ENCODE measurements around the gene ALDH1L1. TPM values are rescaled to one million over a fixed set of nuclear protein-coding genes. Genes with fewer than 3 reads are reported as not detected.

The ALDH1L1 gene
- total RNA-seq, result under 1 TPM; 0.21 to 0.48 TPM

DNA sequence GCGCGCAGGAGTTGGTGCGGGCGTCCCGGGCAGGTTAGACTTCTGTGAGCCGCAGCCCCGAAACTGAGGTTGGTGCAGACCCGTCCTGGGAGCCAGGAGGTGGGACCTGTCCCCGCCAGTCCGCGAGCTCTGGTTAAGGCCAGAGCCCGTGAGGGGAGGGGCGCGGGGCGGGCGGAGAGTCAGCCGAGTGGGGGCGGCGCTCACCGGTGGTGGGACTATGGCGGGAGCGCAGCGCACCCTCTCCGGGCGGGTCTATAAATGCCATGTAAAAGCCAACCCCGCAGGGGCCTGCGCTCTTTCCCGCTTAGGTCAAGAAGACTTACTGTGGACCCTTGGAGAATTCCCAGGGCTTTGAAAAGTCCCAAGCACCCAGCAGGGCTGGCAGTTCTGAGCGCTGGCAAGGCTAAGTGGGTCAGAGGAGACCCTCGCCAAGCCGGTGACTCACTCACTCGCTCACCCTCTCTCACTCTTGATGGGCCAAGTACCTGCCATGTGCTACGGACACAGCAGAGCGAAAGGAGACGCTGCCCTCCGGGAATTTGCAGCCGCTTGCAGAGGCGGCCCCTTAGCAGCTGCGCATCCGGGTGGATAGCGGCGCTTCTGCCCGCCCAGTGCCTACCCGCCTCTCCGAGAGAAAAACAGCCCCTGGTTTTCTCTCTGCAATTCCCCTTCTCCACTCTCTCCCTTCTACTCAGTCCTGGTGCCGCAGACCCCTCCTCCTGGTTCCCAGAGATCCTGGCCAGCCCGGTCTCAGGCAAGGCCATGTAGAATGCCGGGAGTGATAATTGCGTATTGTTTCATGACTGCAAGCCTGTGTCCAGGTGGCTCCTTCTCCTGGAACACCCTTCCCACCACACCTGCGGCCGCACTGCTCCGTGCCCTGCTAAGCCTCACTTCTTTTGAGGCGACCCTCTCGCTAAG is at the start of gene ALDH1L1:
Gene ALDH1L1 (minus strand): TSS at position 110 of the 921 bp plus-strand sequence. CDS start 19,607 bp downstream, outside the sequence.
- no peaks in the 10 kb centered on the region for H3K9me3 Mint-ChIP-seq
- peak within 1 kb of the TSS; percentile 10 to 31 for H3K4me3 Mint-ChIP-seq
- no peaks in the 10 kb centered on the region for H3K36me3 Mint-ChIP-seq (ENCODE audit: insufficient read depth in 2 of 2)
- H3K4me1 Mint-ChIP-seq (ENCODE audit: low read depth), result no peaks in the 10 kb centered on the region
- ATAC-seq (replicated peaks in 1 of 2) (no peak), DNase-seq (no peak)
- H3K27me3 Mint-ChIP-seq (ENCODE audit: low read depth), result peaks cover 41% of the 10 kb centered on the region
- H3K27ac Mint-ChIP-seq, result no peak within 1 kb of the TSS

DNA sequence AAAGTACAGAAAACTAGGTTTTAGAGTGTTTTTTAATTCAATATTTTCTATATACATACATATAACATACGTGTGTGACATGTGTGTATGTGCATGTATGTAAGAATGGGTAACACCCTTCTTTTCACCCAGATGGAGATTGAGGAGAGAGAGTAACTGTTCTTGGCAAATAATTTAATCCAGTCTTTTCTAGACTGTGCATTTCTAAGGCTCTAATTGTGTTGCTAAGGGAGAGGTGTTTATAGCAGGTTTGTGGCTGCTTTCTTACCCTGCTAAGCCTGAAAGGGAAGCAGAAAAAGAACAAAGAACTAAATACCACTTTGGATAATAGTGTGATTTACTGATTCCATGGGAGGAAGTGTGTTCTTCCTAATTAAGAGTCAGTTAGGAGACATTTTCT is 46.0 kb upstream of the ALDH1L1 start:
- no peaks in the 10 kb centered on the region for H3K9me3 Mint-ChIP-seq
- H3K27me3 Mint-ChIP-seq (ENCODE audit: low read depth), result peaks cover 15% of the 10 kb centered on the region
- no peaks in the 10 kb centered on the region for H3K4me1 Mint-ChIP-seq (ENCODE audit: low read depth)
- H3K4me3 Mint-ChIP-seq, result no peak overlapping the region
- no peak overlapping the region for H3K27ac Mint-ChIP-seq
- no peaks in the 10 kb centered on the region for H3K36me3 Mint-ChIP-seq (ENCODE audit: insufficient read depth in 2 of 2)
- DNase-seq, result no peak
- no peak for ATAC-seq (replicated peaks in 1 of 2)

DNA sequence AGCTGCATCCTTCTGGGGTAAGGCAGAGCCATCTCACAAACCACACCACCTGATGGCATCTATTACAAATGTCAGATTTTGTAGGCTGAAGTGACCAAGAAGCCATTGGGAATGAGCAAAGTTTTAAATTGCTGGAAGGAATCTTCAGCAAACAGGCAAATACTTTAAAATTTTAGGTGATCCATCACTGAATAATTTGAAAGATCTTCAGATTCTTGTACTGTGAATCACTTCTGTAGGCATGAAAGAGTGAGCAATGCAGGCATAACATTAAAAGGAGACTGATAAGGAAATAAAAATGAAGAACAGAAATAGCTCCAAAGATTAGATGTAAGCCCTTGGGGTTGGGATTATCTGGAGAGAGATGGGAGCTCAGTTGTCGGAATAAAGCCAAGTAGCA is 36.0 kb upstream of the ALDH1L1 start:
- ATAC-seq (replicated peaks in 1 of 2) (no peak), DNase-seq (no peak)
- Mint-ChIP-seq H3K9me3 (no peaks in the 10 kb centered on the region), H3K27ac (no peak overlapping the region), H3K36me3 (ENCODE audit: insufficient read depth in 2 of 2) (no peaks in the 10 kb centered on the region), H3K4me3 (no peak overlapping the region), H3K27me3 (ENCODE audit: low read depth) (peaks cover 52% of the 10 kb centered on the region), H3K4me1 (ENCODE audit: low read depth) (no peaks in the 10 kb centered on the region)

DNA sequence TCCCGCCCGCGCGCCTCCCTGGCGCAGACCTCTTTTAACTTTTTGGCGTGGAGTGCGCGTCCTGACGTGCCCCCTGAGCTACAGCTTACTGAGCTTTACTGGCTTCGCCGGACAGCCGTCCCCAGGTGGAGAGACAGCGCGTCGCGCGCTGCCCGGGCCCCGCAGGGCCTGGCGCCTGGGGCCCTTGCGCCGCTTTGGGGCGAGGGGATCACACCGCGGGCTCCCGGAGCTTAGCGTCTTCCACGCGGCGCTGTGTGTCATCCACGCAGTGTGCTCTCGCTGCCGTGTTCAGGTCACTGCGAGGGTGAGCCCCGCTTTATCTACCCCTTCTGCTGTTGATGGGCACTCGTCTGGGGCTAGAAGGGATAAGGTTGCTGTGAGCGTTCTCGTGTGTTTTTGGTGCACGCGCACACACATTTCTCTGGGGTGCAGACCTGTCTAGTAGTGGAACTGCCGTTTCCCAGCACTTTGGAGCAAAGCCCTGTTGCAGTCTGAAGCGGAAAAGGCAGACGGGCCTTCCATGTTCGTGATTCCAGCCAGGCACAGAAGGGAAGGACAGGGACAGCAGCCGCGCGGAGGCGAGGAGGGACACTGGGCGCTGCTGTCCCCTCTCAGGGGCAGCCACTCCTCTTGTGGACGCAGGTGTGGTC is 33.1 kb upstream of the ALDH1L1 start:
- H3K4me3 Mint-ChIP-seq, result peak overlapping the region; percentile 18 to 22
- DNase-seq (no peak), ATAC-seq (replicated peaks in 1 of 2) (peak in 1 of 2 donors; percentile 11)
- no peaks in the 10 kb centered on the region for H3K36me3 Mint-ChIP-seq (ENCODE audit: insufficient read depth in 2 of 2)
- H3K27me3 Mint-ChIP-seq (ENCODE audit: low read depth), result peaks cover 65% of the 10 kb centered on the region
- H3K27ac Mint-ChIP-seq, result no peak overlapping the region
- no peaks in the 10 kb centered on the region for H3K9me3 Mint-ChIP-seq
- H3K4me1 Mint-ChIP-seq (ENCODE audit: low read depth), result no peaks in the 10 kb centered on the region

DNA sequence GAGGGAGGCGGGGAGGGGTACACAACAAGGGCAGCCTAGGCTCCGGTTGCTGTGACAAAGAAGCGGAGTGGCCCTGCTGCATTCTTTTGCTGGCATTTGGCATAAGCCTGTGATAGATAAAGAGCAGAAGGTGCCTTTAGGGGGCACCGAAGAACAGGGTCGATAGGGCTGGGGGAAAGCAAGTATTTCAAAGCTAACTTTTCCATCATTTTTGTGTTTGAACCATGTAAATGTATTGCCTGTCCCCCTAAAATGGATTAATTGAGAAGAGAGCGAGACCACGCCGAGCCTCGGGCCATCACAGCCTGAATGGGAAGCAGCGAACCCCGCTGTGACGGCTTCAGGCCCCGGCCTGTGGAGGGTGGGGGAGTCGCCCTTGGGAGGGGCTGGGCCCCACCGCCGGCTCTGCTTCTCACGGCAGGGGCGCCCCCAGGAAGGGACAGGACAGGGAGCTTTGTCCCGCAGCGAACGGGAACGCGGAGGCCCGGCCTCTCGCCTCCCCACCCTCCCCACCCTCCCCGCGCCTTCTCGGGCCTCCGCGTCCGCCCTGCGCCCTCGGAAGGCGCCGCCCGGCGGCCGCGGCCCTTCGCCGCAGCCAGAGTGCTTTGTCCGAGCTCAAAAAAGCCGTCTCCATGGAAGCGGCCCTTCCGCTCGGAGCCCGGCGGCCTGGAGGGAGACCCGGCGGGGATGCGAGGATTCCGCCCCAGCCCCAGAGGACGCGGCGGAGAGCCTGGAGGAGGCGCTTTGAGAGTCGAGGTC is 32.4 kb upstream of the ALDH1L1 start:
- Mint-ChIP-seq H3K27me3 (ENCODE audit: low read depth) (peaks cover 65% of the 10 kb centered on the region), H3K4me1 (ENCODE audit: low read depth) (no peaks in the 10 kb centered on the region), H3K36me3 (ENCODE audit: insufficient read depth in 2 of 2) (no peaks in the 10 kb centered on the region), H3K4me3 (peak overlapping the region; percentile 70 to 84), H3K27ac (no peak overlapping the region), H3K9me3 (no peaks in the 10 kb centered on the region)
- ATAC-seq (replicated peaks in 1 of 2), result peak; percentile 32 to 49
- no peak for DNase-seq

DNA sequence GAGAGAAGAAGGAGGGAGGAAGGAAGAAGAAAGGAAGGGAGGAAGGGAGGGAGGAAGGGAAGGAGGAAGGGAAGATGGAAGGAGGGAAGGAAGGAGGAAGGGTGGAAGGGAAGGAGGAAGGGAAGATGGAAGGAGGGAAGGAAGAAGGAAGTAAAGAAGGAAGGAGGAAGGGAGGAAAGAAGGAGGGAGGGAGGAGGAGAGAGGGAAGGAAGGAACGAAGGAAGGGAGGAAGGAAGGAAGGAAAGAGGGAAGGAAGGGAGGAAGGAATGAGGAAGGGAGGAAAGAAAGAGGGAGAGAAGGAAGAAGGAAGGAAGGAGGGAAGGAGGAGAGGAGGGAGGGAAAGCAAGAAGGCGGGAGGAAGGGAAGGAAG is 31.8 kb upstream of the ALDH1L1 start:
- H3K4me1 Mint-ChIP-seq (ENCODE audit: low read depth), result no peaks in the 10 kb centered on the region
- peak overlapping the region; percentile 70 to 84 for H3K4me3 Mint-ChIP-seq
- no peak for DNase-seq
- H3K9me3 Mint-ChIP-seq, result no peaks in the 10 kb centered on the region
- H3K27ac Mint-ChIP-seq, result no peak overlapping the region
- peaks cover 65% of the 10 kb centered on the region for H3K27me3 Mint-ChIP-seq (ENCODE audit: low read depth)
- no peaks in the 10 kb centered on the region for H3K36me3 Mint-ChIP-seq (ENCODE audit: insufficient read depth in 2 of 2)
- ATAC-seq (replicated peaks in 1 of 2), result no peak

DNA sequence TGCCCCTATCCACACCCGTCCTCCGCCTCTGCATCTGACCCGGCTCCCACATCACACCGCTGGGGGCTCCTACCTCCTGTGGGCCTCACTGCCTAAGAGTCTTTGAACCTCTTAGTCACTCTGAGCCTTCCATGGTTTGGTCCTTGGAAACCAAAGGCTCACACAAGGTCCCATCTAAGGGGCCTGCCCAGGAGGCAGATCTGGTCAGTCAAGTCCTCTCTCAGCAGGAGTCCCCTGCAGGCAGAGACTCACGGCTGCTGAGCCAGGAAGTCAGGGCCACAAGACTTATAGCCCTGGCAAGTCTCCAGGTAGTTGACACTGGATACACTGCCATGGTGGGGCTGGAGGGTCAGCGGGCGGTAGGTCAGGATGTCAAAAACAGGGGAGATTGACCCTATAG is 31.2 kb upstream of the ALDH1L1 start:
- no peak for DNase-seq
- Mint-ChIP-seq H3K36me3 (ENCODE audit: insufficient read depth in 2 of 2) (no peaks in the 10 kb centered on the region), H3K4me1 (ENCODE audit: low read depth) (no peaks in the 10 kb centered on the region), H3K27me3 (ENCODE audit: low read depth) (peaks cover 65% of the 10 kb centered on the region), H3K27ac (no peak overlapping the region), H3K4me3 (peak overlapping the region in 1 of 2 donors; percentile 70), H3K9me3 (no peaks in the 10 kb centered on the region)
- no peak for ATAC-seq (replicated peaks in 1 of 2)

DNA sequence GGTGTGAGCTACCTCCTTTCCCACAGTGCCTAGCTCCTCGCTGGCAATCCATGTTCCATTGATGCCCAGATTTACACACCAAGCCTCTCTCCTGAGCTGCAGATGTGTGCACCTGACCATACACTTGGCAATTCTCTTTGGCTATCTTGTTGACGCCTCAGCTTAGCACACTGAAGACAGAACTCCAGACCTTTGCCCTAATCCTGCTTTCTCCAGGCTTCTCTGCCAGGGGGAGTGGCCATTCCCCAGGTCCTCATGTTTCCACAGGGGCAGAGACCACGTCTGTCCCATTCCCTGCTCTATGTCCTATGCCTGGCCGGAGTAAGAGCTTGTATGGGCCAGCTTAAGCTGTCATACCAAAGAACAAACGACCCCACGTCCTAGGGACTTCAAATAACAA is 30.2 kb upstream of the ALDH1L1 start:
- Mint-ChIP-seq H3K36me3 (ENCODE audit: insufficient read depth in 2 of 2) (no peaks in the 10 kb centered on the region), H3K27me3 (ENCODE audit: low read depth) (peaks cover 65% of the 10 kb centered on the region), H3K4me1 (ENCODE audit: low read depth) (no peaks in the 10 kb centered on the region), H3K9me3 (no peaks in the 10 kb centered on the region), H3K27ac (no peak overlapping the region), H3K4me3 (no peak overlapping the region)
- DNase-seq, result no peak
- ATAC-seq (replicated peaks in 1 of 2), result no peak

DNA sequence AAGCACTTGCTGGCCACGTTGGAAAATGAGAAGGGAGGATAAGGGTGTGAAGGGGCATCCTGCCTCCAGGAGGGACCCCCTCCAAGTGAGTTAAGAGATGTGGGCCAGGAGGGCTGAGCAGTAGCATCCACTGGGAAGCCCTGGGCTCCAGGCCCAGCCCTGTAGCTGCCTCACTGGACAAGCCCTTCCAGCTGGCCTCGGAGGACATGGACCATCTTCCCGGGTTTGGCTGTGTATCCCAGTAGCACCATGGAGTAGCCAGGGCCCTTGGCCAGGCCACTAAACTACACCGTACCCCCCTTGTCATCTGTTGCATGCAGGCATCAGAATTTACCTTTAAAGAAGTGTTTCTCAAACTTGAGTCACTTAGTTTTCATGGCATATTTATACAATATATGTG is 29.4 kb upstream of the ALDH1L1 start:
- DNase-seq (no peak), ATAC-seq (replicated peaks in 1 of 2) (no peak)
- Mint-ChIP-seq H3K27ac (no peak overlapping the region), H3K27me3 (ENCODE audit: low read depth) (peaks cover 62% of the 10 kb centered on the region), H3K4me3 (no peak overlapping the region), H3K9me3 (no peaks in the 10 kb centered on the region), H3K4me1 (ENCODE audit: low read depth) (no peaks in the 10 kb centered on the region), H3K36me3 (ENCODE audit: insufficient read depth in 2 of 2) (no peaks in the 10 kb centered on the region)

DNA sequence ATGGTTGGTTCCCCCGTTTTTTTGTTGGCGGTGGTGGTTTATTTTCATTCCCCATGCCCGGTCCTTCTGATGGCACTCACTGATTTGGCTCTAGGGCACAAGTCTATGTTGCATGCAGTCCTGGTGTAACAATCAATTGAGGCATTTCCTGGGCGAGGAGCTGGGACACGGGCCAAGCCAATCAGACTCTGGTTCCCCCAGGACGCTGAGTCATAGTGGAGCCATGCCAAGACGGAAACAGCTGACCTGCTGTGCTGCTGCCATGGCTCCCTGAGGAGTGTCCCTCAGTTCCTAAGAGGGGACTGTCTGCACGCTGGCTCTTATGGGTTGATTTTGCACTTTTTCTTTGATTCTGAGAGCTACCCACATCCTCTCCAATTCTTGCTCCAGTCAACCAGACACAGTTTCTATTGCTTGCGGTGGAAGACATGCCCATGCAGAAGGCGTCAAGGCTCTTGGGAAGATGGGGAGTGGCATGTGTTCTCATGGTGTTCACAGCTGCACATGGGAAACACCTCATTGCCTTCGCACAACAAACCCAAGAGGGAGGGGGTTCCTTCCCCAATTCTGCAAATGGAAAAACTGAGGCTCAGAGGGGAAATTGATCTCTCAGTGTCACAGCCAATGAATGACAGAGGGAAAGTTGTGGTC is 28.3 kb upstream of the ALDH1L1 start:
- Mint-ChIP-seq H3K4me1 (ENCODE audit: low read depth) (no peaks in the 10 kb centered on the region), H3K27ac (no peak overlapping the region), H3K27me3 (ENCODE audit: low read depth) (peaks cover 59% of the 10 kb centered on the region), H3K9me3 (no peaks in the 10 kb centered on the region), H3K36me3 (ENCODE audit: insufficient read depth in 2 of 2) (no peaks in the 10 kb centered on the region), H3K4me3 (no peak overlapping the region)
- no peak for DNase-seq
- ATAC-seq (replicated peaks in 1 of 2), result no peak

DNA sequence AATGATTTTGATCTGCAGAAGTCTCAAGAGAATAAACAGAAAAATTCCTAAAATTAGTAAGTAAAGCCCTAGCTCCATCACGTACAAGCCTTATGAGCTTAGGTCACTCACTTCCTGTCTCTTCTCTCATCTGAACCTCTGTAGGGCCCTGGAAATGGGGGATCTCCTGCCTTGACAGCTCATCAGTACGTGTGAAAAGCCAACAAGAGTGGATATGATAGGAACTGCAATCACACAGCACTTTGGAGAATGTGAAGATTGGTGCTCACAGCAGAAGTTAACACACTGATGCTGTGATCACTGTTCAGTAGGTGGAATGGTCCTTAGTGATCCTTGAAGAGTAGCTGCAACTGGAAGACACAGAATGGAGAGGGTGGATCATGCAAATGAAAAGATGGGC is 27.8 kb upstream of the ALDH1L1 start:
- DNase-seq (no peak), ATAC-seq (replicated peaks in 1 of 2) (no peak)
- H3K36me3 Mint-ChIP-seq (ENCODE audit: insufficient read depth in 2 of 2), result no peaks in the 10 kb centered on the region
- no peaks in the 10 kb centered on the region for H3K9me3 Mint-ChIP-seq
- H3K27ac Mint-ChIP-seq, result no peak overlapping the region
- H3K27me3 Mint-ChIP-seq (ENCODE audit: low read depth), result peaks cover 56% of the 10 kb centered on the region
- H3K4me3 Mint-ChIP-seq, result no peak overlapping the region
- no peaks in the 10 kb centered on the region for H3K4me1 Mint-ChIP-seq (ENCODE audit: low read depth)

DNA sequence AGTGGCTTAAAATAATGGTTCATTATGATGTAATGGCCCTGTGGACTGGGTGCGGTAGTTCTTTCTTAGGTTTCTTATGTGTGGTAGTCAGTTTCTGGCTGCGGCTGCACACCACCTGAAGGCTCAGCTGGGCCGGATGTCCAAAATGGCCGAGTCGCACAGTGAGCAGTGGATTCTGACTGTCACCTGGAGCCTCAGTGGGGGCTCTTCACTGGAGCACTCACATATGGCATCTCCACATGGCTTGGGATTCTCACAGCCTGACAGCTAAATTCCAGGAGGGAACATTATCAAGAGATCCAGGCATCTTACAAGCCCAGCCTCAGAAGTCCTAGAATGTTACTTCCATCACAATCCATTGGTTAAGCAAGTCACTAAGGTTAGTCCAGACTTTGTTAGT is 26.8 kb upstream of the ALDH1L1 start:
- ATAC-seq (replicated peaks in 1 of 2) (no peak), DNase-seq (no peak)
- Mint-ChIP-seq H3K9me3 (no peaks in the 10 kb centered on the region), H3K36me3 (ENCODE audit: insufficient read depth in 2 of 2) (no peaks in the 10 kb centered on the region), H3K4me1 (ENCODE audit: low read depth) (no peaks in the 10 kb centered on the region), H3K27ac (no peak overlapping the region), H3K4me3 (no peak overlapping the region), H3K27me3 (ENCODE audit: low read depth) (peaks cover 56% of the 10 kb centered on the region)
